GM12878 (cell line): ENCODE data around the gene LRRIQ4. TPM values are rescaled to one million over a fixed set of nuclear protein-coding genes. Genes with fewer than 3 reads are reported as not detected.

Experiments
- DPF2 ChIP-seq: fragments of 450-650 bp; IDR thresholded peaks from 2 replicates; pipeline ENCODE4 v1.6.1; 2017; ENCODE audit warnings: mild to moderate bottlenecking
- SRF ChIP-seq, 2 experiments: IDR thresholded peaks; 2 replicates each; pipeline ENCODE4 v1.6.1; 2011; ENCODE audit warnings: low read depth in 2 of 2, low read length in 2 of 2, mild to moderate bottlenecking in 1 of 2, moderate library complexity in 1 of 2
- ZNF384 ChIP-seq: IDR thresholded peaks from 2 replicates; pipeline ENCODE4 v1.6.1; 2012; ENCODE audit warnings: low read depth, mild to moderate bottlenecking, low read length, improper control_type of control experiment, borderline replicate concordance
- polyA plus RNA-seq, 11 experiments: library from polyadenylated mRNA; depleted of rRNA in 4 of 11; unstranded in 6 of 11; stranded (reverse) in 5 of 11; fragments of >200 nt; fragmentation: Nextera tagmentation in 4 of 11; fragmentation: Illumina TruSeq in 1 of 11; extraction: Ambion mirVana in 4 of 11; extraction: Trizol in 1 of 11; gene quantifications; 1 replicate in 1 of 11; 2 replicates in 10 of 11; pipeline versions ENCODE4 v1.2.1 to v1.2.3, GENCODE V29; 2011 to 2016; ENCODE audit warnings: inconsistent platforms in 2 of 11, missing spikeins in 2 of 11, low read depth in 1 of 11
- total RNA-seq, 4 experiments: library from RNA; depleted of rRNA in 3 of 4; stranded (reverse); fragments of >200 nt in 3 of 4; fragmentation: Illumina TruSeq in 1 of 4; extraction: Trizol in 1 of 4; gene quantifications; 2 replicates each; pipeline versions ENCODE4 v1.2.1 to v1.2.3, GENCODE V29; 2013 to 2021
- TF ChIP-seq, protein P1 (sequence below): IDR thresholded peaks from 2 replicates; pipeline ENCODE4 v1.6.1; 2012; ENCODE audit warnings: low read length, inconsistent platforms
- TF ChIP-seq, protein P2 (sequence below): fragments of 450-650 bp; formaldehyde crosslinking; IDR thresholded peaks from 2 replicates; pipeline ENCODE4 v1.4.0; 2022; ENCODE audit warnings: mild to moderate bottlenecking, moderate library complexity
- TF ChIP-seq, protein P3 (sequence below), 3 experiments: IDR thresholded peaks in 2 of 3; conservative IDR thresholded peaks in 1 of 3; 2 replicates each; pipeline ENCODE4 v1.5.1; 2011; ENCODE audit warnings: low read depth in 3 of 3, low read length in 3 of 3, mild to moderate bottlenecking in 3 of 3, control low read depth in 2 of 3, moderate library complexity in 2 of 3, inconsistent platforms in 1 of 3, mixed read lengths in 1 of 3; ENCODE audit not compliant: control insufficient read depth in 2 of 3, insufficient read depth in 1 of 3; ENCODE audit errors: extremely low read depth in 1 of 3

LRRIQ4 gene
- total and polyA plus RNA-seq, 10 of the 15 experiments (the other 5 are each of a cell fraction or from before 2014, with no cell fraction given): 0.06 to 0.21 (median 0.14) TPM; not detected in 3

DNA sequence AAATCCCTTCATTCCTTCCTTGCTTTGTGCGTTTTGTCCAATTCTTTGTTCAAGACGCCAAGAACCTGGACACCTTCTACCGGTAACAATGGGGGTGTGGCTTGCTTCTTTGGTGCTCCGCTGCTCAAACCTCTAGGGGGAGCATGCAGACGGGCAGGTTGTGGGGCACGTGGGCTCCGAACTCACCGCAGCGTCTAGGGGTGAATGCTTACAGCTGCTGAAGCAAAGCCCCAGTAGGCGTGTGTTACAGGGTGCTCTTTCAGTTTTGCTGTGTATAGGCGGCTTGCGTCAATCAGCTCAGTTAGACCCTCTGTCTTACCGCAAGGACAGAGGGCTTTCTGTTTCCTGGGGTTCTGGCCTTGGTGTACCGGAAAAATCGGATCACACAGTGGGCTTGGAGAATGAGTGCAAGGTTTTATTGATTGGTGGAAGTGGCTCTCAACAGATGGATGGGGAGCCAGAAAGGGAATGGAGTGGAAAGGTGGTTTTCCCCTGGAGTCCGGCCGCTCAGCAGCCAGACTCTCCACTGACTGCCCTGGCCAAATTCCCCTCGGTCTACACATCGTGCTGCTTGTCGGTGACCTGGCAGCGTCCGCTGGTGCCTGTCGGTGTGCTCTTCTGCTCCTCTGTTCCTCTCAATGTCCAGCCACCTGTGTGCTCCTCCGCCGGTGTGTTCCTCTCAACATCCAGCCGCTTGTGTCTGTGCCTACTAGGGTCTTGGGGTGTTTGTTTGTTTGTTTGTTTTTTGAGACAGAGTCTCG, 1.3 kb downstream of the LRRIQ4 start (continued):
- TF ChIP-seq, protein P1, sequence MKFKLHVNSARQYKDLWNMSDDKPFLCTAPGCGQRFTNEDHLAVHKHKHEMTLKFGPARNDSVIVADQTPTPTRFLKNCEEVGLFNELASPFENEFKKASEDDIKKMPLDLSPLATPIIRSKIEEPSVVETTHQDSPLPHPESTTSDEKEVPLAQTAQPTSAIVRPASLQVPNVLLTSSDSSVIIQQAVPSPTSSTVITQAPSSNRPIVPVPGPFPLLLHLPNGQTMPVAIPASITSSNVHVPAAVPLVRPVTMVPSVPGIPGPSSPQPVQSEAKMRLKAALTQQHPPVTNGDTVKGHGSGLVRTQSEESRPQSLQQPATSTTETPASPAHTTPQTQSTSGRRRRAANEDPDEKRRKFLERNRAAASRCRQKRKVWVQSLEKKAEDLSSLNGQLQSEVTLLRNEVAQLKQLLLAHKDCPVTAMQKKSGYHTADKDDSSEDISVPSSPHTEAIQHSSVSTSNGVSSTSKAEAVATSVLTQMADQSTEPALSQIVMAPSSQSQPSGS: peak; percentile 53; the same call in 1 of the 2 replicates
- peak; percentile 95 for TF ChIP-seq DPF2
- TF ChIP-seq, protein P2, sequence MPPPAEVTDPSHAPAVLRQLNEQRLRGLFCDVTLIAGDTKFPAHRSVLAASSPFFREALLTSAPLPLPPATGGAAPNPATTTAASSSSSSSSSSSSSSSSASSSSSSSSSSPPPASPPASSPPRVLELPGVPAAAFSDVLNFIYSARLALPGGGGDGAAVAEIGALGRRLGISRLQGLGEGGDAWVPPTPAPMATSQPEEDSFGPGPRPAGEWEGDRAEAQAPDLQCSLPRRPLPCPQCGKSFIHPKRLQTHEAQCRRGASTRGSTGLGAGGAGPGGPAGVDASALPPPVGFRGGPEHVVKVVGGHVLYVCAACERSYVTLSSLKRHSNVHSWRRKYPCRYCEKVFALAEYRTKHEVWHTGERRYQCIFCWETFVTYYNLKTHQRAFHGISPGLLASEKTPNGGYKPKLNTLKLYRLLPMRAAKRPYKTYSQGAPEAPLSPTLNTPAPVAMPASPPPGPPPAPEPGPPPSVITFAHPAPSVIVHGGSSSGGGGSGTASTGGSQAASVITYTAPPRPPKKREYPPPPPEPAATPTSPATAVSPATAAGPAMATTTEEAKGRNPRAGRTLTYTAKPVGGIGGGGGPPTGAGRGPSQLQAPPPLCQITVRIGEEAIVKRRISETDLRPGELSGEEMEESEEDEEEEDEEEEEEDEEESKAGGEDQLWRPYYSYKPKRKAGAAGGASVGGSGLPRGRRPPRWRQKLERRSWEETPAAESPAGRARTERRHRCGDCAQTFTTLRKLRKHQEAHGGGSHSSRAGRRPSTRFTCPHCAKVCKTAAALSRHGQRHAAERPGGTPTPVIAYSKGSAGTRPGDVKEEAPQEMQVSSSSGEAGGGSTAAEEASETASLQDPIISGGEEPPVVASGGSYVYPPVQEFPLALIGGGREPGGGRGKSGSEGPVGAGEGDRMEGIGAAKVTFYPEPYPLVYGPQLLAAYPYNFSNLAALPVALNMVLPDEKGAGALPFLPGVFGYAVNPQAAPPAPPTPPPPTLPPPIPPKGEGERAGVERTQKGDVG (CRISPR knock-in tag): no peak
- TF ChIP-seq, protein P3, sequence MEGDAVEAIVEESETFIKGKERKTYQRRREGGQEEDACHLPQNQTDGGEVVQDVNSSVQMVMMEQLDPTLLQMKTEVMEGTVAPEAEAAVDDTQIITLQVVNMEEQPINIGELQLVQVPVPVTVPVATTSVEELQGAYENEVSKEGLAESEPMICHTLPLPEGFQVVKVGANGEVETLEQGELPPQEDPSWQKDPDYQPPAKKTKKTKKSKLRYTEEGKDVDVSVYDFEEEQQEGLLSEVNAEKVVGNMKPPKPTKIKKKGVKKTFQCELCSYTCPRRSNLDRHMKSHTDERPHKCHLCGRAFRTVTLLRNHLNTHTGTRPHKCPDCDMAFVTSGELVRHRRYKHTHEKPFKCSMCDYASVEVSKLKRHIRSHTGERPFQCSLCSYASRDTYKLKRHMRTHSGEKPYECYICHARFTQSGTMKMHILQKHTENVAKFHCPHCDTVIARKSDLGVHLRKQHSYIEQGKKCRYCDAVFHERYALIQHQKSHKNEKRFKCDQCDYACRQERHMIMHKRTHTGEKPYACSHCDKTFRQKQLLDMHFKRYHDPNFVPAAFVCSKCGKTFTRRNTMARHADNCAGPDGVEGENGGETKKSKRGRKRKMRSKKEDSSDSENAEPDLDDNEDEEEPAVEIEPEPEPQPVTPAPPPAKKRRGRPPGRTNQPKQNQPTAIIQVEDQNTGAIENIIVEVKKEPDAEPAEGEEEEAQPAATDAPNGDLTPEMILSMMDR (IDR thresholded peaks at IDR 0.05 in 2 of 3, conservative IDR thresholded peaks at IDR 0.05 in 1 of 3; ENCODE audit: control insufficient read depth in 2 of 3, extremely low read depth in 1 of 3, insufficient read depth in 1 of 3, low read depth in 3 of 3, low read length in 3 of 3): peak; percentile 53 to 84 (median 74)
- TF ChIP-seq ZNF384: no peak
- TF ChIP-seq SRF (IDR thresholded peaks at IDR 0.05; ENCODE audit: low read depth in 2 of 2, low read length in 2 of 2): no peak
